Omental fat pad (tissue), 4 donors: ENCODE results near the gene IFNE. TPM values are rescaled to one million over a fixed set of nuclear protein-coding genes. Genes with fewer than 3 reads are reported as not detected.
A peak's percentile ranks its signal among the peaks of the same experiment; 100 is the strongest.

Experiments
- ATAC-seq: fragments of 150-250 bp; one replicate; pipeline ENCODE4 v1.9.1; 2016; ENCODE audit warnings: mild to moderate bottlenecking, moderate library complexity; ENCODE audit not compliant: low FRiP score
- DNase-seq: peaks from one replicate; pipeline ENCODE4 v3.0.0-alpha.2; 2019; ENCODE audit warnings: low spot score
- CTCF ChIP-seq, 3 donors: fragments of 450-650 bp; IDR thresholded peaks; one replicate each; pipeline ENCODE4 v1.5.1; 2016 to 2017; ENCODE audit warnings: antibody characterized with exemption in 3 of 3, mild to moderate bottlenecking in 3 of 3, moderate library complexity in 2 of 3
- small RNA-seq: library from RNA; depleted of rRNA; stranded (forward); fragments of <200 nt; gene quantifications from one replicate; pipeline ENCODE3, GENCODE V24; 2016
- total RNA-seq, 4 donors: library from RNA; depleted of rRNA; stranded (reverse); fragments of >200 nt; gene quantifications; one replicate each; pipeline ENCODE4 v1.1.0, GENCODE V29; 2016

IFNE gene
- total RNA-seq, 4 donors from 2014 or later = 1.7 to 1.8 TPM; not detected in 2

- no peak for TF ChIP-seq CTCF (IDR thresholded peaks at IDR 0.05)
- ATAC-seq = no peak
Observed at GRCh38 chr9:21432672-21433425, 49.3 kb downstream of the IFNE start.

More at GRCh38 chr9:21432672-21433425, 49.3 kb downstream of the IFNE start:
- DNase-seq = no peak

Small RNAs within 50 kb of the gene (small RNA-seq; reads per million reads assigned to genes)
- gene MIR31 (26.5 reads per million, percentile 94 among the genes with 10 or more reads in this experiment), gene RF00157 (not detected)

Other genes with a start within 250 kb of the IFNE start
- gene IFNA14, start 242.3 kb downstream of the IFNE start, total RNA-seq = not detected
- gene IFNA5, start 177.0 kb downstream of the IFNE start, total RNA-seq = under 1 TPM in 1 of 4 donors, not detected in 3; 0.84 TPM
- 10 to 100 TPM; 17.7 to 30.7 (median 19.4) TPM for gene KLHL9, start 146.9 kb downstream of the IFNE start, total RNA-seq
- gene IFNA6, start 131.4 kb downstream of the IFNE start, total RNA-seq = not detected
- not detected for gene IFNA13, start 114.3 kb downstream of the IFNE start, total RNA-seq
- gene IFNA2, start 96.9 kb downstream of the IFNE start, total RNA-seq = under 1 TPM in 1 of 4 donors, not detected in 3; 0.75 TPM
- gene IFNA8, start 73.2 kb downstream of the IFNE start, total RNA-seq = not detected
- not detected for gene IFNA1, start 41.9 kb downstream of the IFNE start, total RNA-seq